HepG2 (cell line): ENCODE results near the gene NMRAL1. TPM values are rescaled to one million over a fixed set of nuclear protein-coding genes. Genes with fewer than 3 reads are reported as not detected.

Experiments
- FOXA3 ChIP-seq: IDR thresholded peaks from 2 replicates; pipeline ENCODE4 v1.6.1; 2016; ENCODE audit warnings: missing genetic modification reagents, missing compliant biosample characterization
- MTF1 ChIP-seq: sonication (generic); formaldehyde crosslinking; IDR thresholded peaks from 2 replicates; pipeline ENCODE4 v1.5.0; 2020; ENCODE audit warnings: missing genetic modification reagents
- SRSF1 ChIP-seq: fragments of 200-400 bp; formaldehyde crosslinking; optimal IDR thresholded peaks from 2 replicates; pipeline ENCODE3; 2017; ENCODE audit warnings: mild to moderate bottlenecking, low read depth, low read length, moderate library complexity
- ZFP36L1 ChIP-seq: sonication (generic); formaldehyde crosslinking; IDR thresholded peaks from 2 replicates; pipeline ENCODE4 v1.8.0; 2022; ENCODE audit warnings: mild to moderate bottlenecking, missing genetic modification reagents, moderate library complexity
- ZNF331 ChIP-seq: sonication (generic); formaldehyde crosslinking; IDR thresholded peaks from 2 replicates; pipeline ENCODE4 v1.4.0; 2020; ENCODE audit warnings: missing genetic modification reagents
- polyA plus RNA-seq, 8 experiments: library from polyadenylated mRNA; depleted of rRNA in 3 of 8; stranded (reverse) in 7 of 8; unstranded in 1 of 8; fragments of >200 nt; fragmentation: Illumina TruSeq in 4 of 8; extraction: Trizol in 4 of 8; gene quantifications; 2 replicates each; pipeline versions ENCODE4 v1.2.1 to v1.2.3, GENCODE V29; 2011 to 2016; ENCODE audit warnings: low read depth in 4 of 8, missing spikeins in 1 of 8, mixed read lengths in 1 of 8; ENCODE audit not compliant: insufficient read depth in 1 of 8
- total RNA-seq, 5 experiments: library from RNA; depleted of rRNA; stranded (reverse); fragments of >200 nt; fragmentation: Illumina TruSeq; extraction: Trizol; gene quantifications; 2 replicates each; pipeline ENCODE4 v1.2.3, GENCODE V29; 2016; ENCODE audit warnings: low read depth in 1 of 5
- TF ChIP-seq, protein P1 (sequence below), 2 experiments: sonication (generic) in 1 of 2; formaldehyde crosslinking in 1 of 2; IDR thresholded peaks; 2 replicates each; pipeline versions ENCODE4 v1.4.0 to v1.6.1; 2018 to 2020; ENCODE audit warnings: missing genetic modification reagents in 2 of 2, borderline replicate concordance in 1 of 2, low read depth in 1 of 2, mild to moderate bottlenecking in 1 of 2, missing biosample characterization in 1 of 2
- TF ChIP-seq, protein P2 (sequence below): sonication (generic); formaldehyde crosslinking; IDR thresholded peaks from 2 replicates; pipeline ENCODE4 v1.8.0; 2022; ENCODE audit warnings: mild to moderate bottlenecking, missing genetic modification reagents, moderate library complexity
- TF ChIP-seq, protein P3 (sequence below): sonication (generic); formaldehyde crosslinking; IDR thresholded peaks from 2 replicates; pipeline ENCODE4 v1.5.0; 2020; ENCODE audit warnings: mild to moderate bottlenecking, missing genetic modification reagents, borderline replicate concordance
- TF ChIP-seq, protein P4 (sequence below): fragments of 450-650 bp; IDR thresholded peaks from 2 replicates; pipeline ENCODE4 v1.6.1; 2017; ENCODE audit warnings: mild to moderate bottlenecking
- TF ChIP-seq, protein P5 (sequence below): sonication (generic); formaldehyde crosslinking; IDR thresholded peaks from 2 replicates; pipeline ENCODE4 v1.4.0; 2020; ENCODE audit warnings: missing genetic modification reagents
- TF ChIP-seq, protein P6 (sequence below): sonication (generic); formaldehyde crosslinking; IDR thresholded peaks from 2 replicates; pipeline ENCODE4 v1.8.0; 2022; ENCODE audit warnings: mild to moderate bottlenecking, missing genetic modification reagents, moderate library complexity

The NMRAL1 gene
- total and polyA plus RNA-seq, 2 of the 13 experiments (the other 11 are each of a cell fraction or from before 2014, with no cell fraction given): 30.8 to 33.1 TPM

DNA sequence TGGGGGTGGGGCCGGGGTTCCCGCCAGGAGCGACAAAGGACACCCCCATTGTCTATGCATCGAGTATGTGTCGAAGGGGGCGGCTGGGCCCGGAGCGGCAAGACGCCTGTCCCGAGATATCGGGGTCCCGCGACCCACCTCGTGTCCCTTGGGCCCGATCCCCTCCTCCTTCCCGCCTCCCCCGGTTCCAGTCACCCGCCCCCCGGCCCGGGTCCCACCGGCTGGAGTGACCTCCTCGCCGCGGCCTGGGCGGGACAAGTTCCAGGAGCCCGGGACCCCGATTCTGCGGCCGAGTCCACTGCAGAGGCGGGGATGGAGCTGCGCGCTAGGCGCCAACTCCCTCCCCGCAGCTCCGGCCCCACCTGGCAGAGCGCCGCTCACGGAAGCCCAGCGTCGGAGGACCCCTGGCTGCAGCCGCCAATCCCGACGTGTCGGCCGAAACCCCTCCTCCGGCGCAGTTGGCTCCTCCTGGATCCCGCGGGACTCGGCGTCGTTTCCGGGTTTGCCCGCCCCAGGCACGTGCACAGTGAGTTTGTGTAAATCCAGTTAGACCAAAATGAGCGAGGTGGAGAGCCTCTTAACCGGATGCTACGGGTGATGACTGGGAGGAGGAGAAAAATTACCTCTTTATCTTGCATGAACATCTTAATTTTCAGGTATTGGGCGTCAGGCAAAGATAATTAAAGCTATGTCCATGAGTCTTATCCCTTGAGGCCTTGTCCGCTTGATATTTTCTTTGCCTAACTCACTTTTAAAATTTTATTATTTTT lies at the start of gene NMRAL1 (continued):
- TF ChIP-seq, protein P1, sequence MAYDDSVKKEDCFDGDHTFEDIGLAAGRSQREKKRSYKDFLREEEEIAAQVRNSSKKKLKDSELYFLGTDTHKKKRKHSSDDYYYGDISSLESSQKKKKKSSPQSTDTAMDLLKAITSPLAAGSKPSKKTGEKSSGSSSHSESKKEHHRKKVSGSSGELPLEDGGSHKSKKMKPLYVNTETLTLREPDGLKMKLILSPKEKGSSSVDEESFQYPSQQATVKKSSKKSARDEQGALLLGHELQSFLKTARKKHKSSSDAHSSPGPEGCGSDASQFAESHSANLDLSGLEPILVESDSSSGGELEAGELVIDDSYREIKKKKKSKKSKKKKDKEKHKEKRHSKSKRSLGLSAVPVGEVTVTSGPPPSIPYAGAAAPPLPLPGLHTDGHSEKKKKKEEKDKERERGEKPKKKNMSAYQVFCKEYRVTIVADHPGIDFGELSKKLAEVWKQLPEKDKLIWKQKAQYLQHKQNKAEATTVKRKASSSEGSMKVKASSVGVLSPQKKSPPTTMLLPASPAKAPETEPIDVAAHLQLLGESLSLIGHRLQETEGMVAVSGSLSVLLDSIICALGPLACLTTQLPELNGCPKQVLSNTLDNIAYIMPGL (CRISPR knock-in tag; IDR thresholded peaks at IDR 0.05; ENCODE audit: borderline replicate concordance in 1 of 2, low read depth in 1 of 2): peak; percentile 29 to 70; a peak in 3 of 4 replicates
- TF ChIP-seq FOXA3 (CRISPR knock-in tag) (peak; percentile 51; the same call in 1 of the 2 replicates), ZNF331 (CRISPR knock-in tag) (no peak), MTF1 (no peak), SRSF1 (no peak), ZFP36L1 (CRISPR knock-in tag) (no peak)
- TF ChIP-seq, protein P2, sequence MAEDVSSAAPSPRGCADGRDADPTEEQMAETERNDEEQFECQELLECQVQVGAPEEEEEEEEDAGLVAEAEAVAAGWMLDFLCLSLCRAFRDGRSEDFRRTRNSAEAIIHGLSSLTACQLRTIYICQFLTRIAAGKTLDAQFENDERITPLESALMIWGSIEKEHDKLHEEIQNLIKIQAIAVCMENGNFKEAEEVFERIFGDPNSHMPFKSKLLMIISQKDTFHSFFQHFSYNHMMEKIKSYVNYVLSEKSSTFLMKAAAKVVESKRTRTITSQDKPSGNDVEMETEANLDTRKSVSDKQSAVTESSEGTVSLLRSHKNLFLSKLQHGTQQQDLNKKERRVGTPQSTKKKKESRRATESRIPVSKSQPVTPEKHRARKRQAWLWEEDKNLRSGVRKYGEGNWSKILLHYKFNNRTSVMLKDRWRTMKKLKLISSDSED (CRISPR knock-in tag): no peak
- TF ChIP-seq, protein P3, sequence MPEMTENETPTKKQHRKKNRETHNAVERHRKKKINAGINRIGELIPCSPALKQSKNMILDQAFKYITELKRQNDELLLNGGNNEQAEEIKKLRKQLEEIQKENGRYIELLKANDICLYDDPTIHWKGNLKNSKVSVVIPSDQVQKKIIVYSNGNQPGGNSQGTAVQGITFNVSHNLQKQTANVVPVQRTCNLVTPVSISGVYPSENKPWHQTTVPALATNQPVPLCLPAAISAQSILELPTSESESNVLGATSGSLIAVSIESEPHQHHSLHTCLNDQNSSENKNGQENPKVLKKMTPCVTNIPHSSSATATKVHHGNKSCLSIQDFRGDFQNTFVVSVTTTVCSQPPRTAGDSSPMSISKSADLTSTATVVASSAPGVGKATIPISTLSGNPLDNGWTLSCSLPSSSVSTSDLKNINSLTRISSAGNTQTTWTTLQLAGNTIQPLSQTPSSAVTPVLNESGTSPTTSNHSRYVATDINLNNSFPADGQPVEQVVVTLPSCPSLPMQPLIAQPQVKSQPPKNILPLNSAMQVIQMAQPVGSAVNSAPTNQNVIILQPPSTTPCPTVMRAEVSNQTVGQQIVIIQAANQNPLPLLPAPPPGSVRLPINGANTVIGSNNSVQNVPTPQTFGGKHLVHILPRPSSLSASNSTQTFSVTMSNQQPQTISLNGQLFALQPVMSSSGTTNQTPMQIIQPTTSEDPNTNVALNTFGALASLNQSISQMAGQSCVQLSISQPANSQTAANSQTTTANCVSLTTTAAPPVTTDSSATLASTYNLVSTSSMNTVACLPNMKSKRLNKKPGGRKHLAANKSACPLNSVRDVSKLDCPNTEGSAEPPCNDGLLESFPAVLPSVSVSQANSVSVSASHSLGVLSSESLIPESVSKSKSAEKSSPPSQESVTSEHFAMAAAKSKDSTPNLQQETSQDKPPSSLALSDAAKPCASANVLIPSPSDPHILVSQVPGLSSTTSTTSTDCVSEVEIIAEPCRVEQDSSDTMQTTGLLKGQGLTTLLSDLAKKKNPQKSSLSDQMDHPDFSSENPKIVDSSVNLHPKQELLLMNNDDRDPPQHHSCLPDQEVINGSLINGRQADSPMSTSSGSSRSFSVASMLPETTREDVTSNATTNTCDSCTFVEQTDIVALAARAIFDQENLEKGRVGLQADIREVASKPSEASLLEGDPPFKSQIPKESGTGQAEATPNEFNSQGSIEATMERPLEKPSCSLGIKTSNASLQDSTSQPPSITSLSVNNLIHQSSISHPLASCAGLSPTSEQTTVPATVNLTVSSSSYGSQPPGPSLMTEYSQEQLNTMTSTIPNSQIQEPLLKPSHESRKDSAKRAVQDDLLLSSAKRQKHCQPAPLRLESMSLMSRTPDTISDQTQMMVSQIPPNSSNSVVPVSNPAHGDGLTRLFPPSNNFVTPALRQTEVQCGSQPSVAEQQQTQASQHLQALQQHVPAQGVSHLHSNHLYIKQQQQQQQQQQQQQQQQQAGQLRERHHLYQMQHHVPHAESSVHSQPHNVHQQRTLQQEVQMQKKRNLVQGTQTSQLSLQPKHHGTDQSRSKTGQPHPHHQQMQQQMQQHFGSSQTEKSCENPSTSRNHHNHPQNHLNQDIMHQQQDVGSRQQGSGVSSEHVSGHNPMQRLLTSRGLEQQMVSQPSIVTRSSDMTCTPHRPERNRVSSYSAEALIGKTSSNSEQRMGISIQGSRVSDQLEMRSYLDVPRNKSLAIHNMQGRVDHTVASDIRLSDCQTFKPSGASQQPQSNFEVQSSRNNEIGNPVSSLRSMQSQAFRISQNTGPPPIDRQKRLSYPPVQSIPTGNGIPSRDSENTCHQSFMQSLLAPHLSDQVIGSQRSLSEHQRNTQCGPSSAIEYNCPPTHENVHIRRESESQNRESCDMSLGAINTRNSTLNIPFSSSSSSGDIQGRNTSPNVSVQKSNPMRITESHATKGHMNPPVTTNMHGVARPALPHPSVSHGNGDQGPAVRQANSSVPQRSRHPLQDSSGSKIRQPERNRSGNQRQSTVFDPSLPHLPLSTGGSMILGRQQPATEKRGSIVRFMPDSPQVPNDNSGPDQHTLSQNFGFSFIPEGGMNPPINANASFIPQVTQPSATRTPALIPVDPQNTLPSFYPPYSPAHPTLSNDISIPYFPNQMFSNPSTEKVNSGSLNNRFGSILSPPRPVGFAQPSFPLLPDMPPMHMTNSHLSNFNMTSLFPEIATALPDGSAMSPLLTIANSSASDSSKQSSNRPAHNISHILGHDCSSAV: no peak
- TF ChIP-seq, protein P4, sequence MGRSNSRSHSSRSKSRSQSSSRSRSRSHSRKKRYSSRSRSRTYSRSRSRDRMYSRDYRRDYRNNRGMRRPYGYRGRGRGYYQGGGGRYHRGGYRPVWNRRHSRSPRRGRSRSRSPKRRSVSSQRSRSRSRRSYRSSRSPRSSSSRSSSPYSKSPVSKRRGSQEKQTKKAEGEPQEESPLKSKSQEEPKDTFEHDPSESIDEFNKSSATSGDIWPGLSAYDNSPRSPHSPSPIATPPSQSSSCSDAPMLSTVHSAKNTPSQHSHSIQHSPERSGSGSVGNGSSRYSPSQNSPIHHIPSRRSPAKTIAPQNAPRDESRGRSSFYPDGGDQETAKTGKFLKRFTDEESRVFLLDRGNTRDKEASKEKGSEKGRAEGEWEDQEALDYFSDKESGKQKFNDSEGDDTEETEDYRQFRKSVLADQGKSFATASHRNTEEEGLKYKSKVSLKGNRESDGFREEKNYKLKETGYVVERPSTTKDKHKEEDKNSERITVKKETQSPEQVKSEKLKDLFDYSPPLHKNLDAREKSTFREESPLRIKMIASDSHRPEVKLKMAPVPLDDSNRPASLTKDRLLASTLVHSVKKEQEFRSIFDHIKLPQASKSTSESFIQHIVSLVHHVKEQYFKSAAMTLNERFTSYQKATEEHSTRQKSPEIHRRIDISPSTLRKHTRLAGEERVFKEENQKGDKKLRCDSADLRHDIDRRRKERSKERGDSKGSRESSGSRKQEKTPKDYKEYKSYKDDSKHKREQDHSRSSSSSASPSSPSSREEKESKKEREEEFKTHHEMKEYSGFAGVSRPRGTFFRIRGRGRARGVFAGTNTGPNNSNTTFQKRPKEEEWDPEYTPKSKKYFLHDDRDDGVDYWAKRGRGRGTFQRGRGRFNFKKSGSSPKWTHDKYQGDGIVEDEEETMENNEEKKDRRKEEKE: no peak
- TF ChIP-seq, protein P5, sequence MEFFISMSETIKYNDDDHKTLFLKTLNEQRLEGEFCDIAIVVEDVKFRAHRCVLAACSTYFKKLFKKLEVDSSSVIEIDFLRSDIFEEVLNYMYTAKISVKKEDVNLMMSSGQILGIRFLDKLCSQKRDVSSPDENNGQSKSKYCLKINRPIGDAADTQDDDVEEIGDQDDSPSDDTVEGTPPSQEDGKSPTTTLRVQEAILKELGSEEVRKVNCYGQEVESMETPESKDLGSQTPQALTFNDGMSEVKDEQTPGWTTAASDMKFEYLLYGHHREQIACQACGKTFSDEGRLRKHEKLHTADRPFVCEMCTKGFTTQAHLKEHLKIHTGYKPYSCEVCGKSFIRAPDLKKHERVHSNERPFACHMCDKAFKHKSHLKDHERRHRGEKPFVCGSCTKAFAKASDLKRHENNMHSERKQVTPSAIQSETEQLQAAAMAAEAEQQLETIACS (CRISPR knock-in tag): no peak
- TF ChIP-seq, protein P6, sequence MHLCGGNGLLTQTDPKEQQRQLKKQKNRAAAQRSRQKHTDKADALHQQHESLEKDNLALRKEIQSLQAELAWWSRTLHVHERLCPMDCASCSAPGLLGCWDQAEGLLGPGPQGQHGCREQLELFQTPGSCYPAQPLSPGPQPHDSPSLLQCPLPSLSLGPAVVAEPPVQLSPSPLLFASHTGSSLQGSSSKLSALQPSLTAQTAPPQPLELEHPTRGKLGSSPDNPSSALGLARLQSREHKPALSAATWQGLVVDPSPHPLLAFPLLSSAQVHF (CRISPR knock-in tag): no peak
